GM19324 (cell line): ENCODE results near the gene DOK6.
"Not testable (repeated sequence)": the region's sequence is repeated elsewhere in the genome, so short reads cannot be mapped to it uniquely, and the experiment has no call there.

Experiments used
- ATAC-seq: cut with Tn5 transposase; IDR thresholded peaks from one replicate; pipeline ENCODE4 v1.9.1; 2021; ENCODE audit warnings: mild to moderate bottlenecking, moderate library complexity; ENCODE audit not compliant: unreplicated experiment, low FRiP score

DOK6 gene

DNA sequence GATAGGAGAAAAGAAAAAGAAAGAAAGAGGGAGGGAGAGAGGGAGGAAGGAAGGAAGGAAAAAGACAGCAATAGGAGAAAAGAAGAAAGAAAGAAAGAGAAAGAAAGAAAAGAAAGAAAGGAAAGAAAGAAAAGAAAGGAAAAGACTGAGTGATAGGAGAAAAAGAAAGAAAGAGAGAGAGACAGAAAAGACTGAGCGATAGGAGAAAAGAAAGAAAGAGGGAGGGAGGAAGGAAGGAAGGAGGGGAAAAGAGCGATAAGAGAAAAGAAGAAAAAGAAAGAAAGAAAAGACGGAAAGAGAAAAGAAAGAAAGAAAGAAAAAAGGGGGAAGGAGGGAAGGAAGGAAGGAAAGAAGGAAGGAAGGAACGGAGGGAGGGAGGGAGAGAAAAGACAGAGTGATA, 216.7 kb downstream of the DOK6 start:
- no peak for ATAC-seq

DNA sequence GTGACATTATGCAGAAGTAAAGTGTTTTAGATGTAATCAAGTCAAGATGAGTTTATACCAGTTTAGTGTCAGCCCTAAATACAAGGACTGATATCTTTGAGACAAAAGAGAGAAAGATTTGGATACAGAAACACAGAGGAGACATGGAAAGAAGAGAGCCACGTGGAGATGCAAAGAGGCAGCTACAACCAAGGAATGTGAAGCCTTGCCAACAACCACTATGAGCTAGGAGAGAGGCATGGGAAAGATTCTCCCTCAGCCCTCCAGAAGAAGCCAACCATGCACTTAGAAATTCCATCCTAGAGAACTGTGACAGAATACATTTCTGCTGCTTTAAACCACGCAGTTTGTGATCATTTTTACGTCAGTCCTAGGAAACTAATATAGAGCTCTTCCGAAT, 217.2 kb downstream of the DOK6 start:
- ATAC-seq, result no peak

DNA sequence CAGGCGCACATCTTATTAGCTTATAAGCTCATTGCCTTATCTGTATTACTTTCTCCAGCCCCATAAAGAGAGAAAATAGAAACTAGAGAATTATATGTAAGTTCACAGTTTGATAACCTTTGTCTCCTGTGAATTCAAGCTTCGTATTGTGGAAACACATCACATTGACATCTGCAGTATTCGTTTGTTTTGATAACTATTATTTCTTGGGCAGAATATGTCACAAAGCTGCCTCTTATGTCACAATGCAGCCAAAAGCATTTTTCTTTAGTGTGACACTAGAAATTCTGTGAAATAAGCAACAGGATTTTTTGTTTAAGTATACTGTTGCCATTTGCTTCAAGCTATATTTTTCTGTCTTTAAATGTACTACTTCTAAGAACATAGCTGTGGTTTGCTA, 221.5 kb downstream of the DOK6 start:
- ATAC-seq, result no peak

DNA sequence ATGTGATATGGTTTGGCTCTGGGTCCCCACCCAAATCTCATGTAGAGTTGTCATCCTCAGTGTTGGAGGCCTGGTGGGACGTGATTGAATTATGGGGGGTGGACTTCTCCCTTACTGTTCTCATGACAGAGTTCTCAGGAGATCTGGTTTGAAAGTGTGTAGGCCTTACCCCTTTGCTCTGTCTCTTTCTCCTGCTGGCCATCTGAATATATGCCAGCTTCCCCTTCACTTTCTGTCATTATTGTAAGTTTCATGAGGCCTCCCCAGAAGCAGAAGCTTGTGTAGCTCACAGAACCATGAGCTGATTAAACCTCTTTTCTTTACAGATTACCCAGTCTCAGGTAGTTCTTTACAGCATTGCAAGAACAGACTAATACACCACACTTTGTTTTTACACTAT, 222.3 kb downstream of the DOK6 start:
- no peak for ATAC-seq

DNA sequence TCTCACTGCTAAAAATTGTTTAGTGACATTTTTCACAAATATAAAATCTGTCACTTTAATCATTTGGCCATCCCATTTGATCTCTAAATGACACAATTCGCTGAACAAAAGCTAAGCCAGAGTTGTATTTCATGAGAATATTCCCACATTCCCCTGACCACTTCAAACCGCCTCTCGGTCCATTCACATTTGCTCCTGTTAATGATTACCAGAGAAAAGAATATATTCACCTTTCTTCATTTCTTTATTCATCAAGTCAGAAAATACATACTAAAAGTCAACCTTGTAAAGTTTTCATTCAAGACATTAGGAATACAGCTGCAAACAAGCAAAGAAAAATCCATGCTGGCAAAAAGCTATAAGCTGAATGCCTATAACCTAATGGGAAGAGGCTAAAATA, 225.5 kb downstream of the DOK6 start:
- ATAC-seq, result no peak

DNA sequence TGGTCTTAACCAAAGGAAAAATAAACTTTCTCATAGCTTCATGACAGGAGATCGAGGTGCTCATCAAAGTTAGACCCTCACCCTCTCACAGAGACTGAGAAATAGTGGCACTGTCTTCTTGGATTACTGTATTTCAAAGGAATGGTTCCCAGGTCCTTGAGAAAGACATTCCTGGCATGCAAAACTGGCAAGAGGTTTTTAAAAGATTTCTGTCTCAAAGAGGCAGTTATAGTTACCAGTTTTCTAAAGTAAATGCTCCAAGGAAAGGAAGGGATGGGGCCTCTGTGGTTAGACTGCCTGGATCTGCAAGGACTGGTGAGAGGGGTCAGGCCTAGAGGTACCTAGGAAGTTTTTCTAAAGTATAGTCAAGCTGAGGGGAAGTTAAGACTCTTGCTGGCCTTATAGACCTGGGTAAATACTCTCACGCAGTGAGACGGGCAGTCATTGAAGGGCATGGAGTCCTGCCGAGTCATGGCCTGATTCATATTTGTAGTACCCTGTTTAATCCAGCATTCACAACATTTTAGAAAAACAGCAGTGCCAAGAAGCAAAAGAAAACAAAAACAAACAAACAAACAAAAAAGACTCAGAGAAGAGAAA, 226.1 kb downstream of the DOK6 start:
- no peak for ATAC-seq

DNA sequence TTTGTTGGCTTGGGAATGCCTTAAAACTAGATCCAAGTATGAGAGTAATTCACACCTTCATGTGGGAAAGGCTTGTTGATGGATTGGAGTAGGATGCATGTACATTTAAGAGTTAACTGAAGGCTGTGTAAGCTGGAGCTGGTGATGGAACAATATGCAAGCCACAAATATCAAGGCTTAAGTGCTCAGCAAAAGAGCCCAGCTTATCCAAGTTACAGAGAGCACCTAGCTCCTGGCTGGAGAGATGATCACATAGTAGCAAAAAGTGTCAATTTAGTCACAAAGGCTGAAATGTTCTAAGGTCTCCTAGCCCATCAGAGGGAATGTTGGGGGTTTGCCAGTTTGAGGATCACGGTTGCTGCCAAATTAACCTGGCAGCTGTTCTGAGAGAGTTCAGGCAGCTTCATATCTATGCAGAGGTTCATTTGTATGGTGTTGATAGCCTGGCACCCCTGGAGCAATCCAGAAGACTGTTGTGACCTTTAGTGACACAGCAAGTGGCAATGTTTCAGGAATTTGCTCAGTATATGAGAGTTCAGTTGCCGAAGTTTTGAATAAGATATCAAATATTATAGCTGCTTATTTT, 228.2 kb downstream of the DOK6 start:
- ATAC-seq, result no peak

DNA sequence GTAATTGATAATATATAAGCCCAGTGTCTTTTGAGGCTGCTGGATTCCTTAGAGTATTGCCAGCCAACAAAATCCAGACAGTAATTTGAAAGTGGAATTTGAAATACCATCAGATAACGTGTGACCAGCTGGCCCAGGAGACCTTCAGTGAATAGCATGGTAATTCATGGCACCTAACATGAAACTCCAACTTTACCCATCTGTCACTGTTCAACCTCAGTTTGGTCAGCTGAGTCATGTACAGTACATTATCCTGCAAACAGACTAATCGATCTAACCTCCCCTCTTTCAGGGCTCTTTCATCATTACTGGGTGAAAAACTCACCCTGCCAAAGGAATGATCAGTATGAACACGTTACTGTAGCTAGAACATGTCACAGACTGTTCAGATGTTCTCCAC, 230.6 kb downstream of the DOK6 start:
- no peak for ATAC-seq

DNA sequence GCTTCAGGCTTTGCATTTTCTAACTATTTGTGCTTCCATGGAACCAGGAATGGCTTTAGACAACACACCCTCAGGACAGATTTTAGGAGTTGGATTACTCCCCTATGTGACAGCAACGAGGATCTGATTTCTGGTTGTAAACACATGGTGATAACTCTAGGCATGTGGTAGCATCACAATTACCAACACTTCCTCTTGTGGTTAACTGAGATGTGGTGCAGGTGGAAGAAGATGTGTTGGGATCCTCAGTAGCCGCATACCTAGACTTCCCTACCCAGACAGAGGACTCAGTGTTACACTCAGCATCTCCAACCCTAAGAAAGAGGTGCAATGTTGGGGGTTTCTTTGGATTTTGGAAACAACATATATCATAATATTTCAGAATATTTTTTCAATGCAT, 234.8 kb downstream of the DOK6 start:
- no peak for ATAC-seq

DNA sequence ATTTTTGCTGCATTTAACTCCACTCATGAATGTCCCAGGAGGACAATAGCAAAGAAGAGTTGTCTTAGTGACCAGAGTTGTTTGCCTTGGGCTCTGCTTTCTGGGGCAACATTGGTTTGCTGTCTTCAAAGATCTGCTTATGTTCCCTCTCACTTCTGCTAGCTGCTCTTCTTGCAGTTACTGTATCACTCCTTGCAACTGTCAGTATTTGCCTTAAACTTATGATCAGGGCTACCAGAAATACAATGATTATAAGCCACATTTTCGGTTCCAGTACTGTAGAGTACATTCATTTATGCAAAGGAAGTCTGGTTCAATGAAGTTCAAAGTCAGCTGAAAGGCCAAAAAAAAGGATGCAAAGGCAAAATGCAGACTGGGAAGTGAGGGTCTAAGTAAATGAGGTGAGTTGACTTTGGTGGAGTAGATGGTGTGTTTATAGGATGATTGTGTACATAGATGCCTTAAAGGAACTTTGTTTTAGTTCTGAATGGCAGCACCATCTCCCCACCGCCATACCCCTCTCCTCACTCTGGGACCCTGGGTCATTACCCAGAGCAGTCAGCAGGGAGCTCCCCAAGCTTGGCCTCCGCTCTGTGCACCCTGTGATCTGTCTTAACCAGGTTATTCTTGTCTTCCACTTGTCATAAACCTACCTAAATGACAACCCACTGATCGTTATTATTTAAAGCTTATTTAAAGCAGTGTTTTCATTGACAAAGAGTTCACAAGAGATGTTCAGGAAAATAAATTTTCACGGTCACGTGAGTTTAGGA, 236.0 kb downstream of the DOK6 start:
- no peak for ATAC-seq

DNA sequence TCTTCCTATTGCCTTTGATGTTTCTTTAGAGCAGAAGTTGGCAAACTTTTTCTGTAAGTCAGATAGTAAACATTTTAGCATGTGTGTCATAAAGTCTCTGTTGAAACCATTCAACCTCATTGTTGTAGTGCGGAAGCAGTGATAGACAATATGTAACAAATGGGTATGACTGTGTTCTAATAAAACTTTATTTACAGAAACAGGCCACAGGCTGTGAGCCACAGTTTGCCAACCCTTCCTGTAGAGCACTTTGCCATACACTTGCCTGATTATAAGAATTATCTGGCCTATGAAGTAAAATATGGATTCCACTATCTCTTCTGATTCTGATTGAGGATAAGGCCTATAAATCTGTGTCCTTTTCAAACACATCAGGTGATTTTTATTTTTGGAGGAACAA, 237.4 kb downstream of the DOK6 start:
- ATAC-seq, result no peak

DNA sequence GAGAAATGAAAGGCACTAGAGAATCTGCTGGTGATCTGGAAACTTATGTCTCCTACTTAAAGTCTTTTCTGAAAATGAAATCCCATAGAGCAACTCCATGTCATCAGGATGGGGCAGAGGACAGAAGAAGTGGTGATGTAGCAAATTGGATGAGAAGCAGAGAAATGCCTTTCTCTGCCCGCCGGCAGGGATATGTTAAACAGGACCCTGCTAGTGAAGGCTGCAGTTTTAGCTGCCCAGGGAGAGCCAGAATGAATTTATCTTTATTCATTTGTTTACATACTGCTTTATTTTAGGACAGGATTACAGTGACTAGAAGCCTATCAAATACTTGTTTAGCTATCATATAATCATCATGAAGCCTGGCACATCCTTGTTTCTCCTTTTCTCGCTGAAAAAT, 247.0 kb downstream of the DOK6 start:
- ATAC-seq, result no peak

DNA sequence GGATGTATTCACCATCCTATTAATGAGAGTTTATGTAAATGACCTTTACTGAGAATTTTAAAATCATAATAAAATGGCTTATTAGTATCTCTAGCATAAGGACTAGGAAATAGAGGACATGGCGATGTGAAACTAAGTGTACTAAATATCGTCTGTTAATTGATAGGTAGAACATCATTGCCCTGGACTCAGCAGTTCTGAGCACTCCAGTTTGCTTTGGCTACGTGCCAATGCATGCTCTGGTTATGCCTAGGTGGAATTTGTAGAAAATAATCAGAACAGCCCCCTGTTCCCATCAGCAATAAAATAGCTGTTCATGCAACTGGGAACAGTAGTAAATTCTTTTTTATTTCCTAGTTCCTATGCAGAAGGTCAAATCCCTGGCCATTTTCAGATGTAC, 247.8 kb downstream of the DOK6 start:
- ATAC-seq, result no peak

DNA sequence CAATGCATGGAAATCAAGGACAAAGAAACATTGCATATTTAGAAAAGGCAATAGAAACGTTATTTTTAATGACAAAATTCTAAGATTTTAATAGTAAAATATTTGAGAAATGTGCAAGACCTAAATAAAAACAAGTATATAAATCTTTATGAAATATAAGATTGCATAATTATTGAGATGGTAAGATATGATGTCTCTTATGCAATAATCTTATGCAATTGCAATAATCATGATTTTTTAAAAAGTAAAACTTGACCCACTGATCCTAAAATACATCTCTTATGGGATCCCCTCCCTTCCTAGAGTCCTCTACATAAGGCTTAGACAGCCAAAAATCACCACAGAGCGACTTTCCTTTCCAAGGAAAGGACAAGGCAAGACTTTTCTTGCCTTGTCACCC, 249.0 kb downstream of the DOK6 start:
- ATAC-seq, result no peak

DNA sequence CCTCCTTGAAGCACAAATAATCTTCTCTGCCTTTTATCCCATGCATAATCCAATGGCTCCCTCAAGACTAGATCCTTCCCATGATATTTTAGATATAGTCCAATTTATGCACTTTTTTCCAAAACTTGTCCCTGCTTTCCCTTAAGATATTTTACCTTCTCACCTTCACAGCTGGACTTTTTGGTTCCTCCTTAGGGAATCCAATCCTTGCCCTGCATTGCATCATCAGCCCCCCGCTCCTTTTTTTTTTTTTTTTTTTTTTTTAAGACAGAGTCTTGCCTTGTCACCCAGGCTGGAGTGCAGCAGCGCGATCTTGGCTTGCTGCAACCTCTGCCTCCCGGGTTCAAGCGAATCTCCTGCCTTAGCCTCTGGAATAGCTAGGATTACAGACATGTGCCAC, 250.6 kb downstream of the DOK6 start:
- no peak for ATAC-seq

DNA sequence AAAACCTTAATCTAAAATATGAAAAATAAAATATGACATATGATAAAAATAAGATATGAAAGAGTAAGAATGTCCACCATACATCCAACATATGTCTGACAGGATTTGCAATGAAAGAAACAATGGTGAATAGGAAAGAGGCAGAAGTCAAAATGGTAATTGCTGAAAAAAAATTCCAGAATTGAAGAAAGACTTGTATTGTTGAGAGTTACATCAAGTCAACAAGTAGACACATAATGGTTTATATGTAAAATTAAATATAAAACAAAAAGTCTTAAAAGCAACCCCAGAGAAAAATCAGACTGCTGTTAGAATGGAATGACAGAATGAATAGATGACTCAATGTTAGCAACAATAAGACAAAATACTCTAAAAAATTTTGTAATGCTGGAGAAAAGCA, 255.1 kb downstream of the DOK6 start:
- ATAC-seq, result no peak

DNA sequence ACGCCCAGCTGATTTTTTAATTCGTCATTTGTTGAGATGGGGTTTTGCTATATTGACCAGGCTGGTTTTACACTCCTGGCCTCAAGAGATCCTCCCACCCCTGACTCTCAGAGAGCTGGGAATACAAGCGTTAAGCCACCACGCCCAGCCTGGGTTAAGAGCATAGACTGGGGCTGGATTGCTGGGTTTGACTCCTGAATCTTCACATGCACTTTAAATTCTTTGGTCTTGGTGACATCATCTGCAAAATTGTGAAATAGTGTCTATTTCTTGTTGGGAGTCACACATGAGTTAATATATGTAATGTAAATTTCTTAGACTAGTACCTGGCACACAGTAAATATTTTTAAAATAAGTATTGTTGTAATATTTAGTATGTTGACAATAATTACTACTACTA, 257.4 kb downstream of the DOK6 start:
- no peak for ATAC-seq

DNA sequence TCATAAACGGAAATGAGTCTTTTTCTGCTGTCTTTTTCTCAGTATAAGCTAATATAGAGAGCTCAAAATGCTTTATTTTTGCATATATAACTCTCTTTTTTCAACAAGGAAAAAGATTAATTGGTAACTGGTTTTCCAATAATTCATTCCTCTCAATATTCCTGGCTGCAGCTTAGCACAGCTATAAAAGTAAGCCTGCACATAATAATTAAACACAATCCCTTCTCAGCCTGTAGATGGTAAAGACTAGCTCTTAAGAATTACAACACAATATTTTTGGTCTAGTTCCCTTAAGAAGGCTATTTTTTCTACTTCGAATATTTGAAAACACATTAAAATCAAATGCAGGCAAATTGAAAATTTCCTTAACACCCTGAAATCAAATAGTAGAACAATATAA, 258.0 kb downstream of the DOK6 start:
- no peak for ATAC-seq

DNA sequence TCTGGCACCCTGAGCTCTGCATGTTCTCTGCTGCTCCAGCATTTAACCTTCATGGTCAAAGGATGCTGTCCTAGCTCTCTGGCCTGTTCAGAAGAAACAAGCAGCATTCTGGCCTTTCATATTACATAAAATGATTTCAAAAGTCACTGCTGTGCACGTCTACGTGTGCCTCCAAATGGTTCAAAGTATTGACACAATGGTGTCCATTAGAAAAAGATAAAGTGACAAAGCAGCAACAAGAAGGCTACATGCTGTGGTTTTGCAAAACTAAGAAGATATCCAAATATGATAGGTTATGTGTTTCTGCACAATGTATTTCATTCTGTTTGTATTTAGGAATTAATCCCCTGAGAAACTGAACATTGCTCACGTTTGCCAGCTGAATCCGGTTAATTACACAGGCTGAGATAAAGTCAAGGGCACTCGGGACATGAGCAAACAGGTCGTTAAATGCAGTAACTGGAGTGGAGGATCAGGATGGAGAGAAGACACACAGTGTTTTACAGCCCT, 258.5 kb downstream of the DOK6 start:
- ATAC-seq, result no peak

DNA sequence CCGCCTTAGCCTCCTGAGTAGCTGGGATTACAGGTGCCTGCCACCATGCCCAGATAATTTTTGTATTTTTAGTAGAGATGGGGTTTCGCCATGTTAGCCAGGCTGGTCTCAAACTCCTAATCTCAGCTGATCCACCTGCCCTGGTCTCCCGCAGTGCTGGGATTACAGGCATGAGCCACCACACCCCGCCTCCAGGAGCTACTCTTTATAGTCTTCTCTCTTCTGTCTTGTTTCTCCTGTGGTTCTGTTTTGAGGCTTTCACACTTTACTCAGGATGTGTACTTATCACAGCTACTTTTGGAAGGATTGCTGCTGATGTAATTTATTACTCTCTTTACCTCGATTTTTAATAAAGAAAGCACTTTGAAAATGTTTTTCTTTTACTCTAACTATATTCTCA, 261.4 kb downstream of the DOK6 start:
- not testable (repeated sequence) for ATAC-seq

DNA sequence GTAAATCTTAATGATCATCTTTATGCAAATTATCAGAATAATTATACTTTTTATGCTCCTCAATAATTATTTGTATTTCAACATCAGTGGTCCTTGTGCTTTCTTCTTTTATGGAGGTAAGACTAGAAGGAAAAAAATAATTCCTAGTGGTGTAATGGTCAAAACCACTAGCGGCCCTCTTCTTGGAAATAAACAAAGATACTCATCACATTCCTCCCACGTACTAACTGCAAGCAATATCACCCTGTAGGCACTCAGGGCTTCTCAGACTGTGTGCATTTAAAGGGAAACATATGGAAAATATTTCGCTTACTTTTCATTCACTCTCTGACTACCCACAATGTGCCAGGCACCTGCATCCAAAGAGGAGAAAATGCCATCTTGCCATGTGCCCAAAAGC, 263.7 kb downstream of the DOK6 start:
- ATAC-seq, result no peak

DNA sequence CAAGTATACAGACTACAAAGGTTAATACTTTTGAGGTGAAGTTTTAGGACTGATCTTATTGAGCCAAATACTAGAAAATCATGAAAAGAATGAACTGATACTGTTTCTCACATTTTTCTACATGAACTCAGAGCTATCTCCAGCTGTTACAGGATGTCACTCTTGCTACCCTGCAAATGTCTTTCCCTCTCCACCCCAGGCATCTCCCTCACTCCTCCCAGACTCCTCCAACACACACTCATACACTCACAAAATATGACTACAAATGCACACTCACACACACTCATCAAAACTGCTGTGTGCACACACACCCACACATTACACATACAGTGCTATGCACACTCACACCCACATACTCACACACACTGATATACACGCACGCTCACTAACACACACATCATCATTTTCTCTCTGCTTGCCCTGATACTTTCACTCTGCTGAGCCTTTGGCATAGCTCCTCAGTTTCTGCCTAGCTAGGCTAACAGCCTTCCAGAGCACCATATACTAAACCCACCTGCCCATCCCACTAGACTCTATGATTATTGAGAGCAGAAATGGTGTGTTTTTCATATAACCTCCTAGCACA, 273.7 kb downstream of the DOK6 start:
- ATAC-seq, result no peak
